AG09319 (cell line): ENCODE data around the gene TMEM220.

Source experiments
- DNase-seq: peaks from one replicate; pipeline ENCODE4 v3.0.0-alpha.2; 2010; ENCODE audit warnings: low read depth; ENCODE audit errors: extremely low read depth
- CTCF ChIP-seq: IDR thresholded peaks from 2 replicates; pipeline ENCODE4 v1.5.1; 2011; ENCODE audit warnings: low read depth, mild to moderate bottlenecking, inconsistent platforms, low read length, moderate library complexity

Gene TMEM220

DNA sequence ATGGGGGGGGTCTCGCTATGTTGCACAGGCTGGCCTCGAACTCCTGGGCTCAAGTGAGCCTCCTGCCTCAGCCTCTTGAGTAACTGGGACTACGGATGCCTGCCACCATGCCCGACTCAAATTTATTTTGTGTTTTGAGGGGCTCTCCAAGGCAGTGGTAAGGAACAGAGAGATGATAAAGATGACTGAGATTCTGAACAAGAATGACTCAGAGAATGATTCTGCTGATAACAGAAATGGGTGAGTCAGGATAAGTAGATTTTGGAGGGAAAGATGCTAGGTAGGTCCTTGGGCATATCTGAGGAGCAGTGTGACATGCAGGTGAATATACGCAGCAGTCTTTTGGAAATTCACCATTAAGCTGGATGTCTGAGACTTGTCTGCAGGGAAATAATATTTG is 2.6 kb downstream of the TMEM220 start:
- no peak for DNase-seq
- no peak for TF ChIP-seq CTCF

DNA sequence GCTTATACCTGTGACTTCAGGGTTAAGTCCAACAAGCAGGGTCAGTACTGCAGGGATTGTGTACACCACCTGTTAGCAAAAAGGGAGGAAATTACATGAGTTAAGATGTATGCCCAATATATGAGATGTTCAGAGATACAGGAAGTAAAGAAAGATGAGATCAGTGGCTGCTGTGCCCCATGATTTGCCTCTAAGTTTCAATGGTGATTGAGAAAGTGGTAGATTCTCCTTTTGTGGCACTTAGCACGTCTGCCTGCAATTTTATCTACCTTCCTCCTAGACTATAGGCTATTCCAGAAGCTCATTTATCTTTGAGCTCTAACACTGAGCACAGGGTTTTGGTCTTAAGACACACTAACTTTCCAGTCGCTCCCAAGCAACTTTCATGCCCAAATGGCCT is 3.6 kb downstream of the TMEM220 start:
- no peak for DNase-seq
- no peak for TF ChIP-seq CTCF

DNA sequence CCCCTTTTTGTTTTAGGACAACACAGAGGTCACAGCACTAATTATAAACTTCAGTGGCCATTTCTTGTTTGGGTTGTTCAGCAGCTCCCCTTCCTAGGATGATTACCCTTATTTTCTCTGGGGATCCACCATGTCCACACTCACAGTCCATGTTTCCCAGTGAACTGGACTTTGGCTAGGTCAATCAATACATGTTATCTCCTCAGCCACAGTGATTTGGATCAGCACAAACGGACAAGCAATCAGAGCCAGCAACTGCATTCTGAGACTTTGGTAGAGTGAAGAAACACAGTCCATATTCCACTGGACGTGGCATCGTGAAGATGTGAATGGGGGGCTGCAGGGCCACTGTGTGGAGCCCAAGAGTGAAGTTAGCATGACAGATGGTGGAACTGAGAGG is 4.6 kb downstream of the TMEM220 start:
- TF ChIP-seq CTCF: no peak
- DNase-seq: no peak

- no peak for DNase-seq
- no peak for TF ChIP-seq CTCF
Observed at GRCh38 chr17:10724546-10725195, 5.2 kb downstream of the TMEM220 start.

DNA sequence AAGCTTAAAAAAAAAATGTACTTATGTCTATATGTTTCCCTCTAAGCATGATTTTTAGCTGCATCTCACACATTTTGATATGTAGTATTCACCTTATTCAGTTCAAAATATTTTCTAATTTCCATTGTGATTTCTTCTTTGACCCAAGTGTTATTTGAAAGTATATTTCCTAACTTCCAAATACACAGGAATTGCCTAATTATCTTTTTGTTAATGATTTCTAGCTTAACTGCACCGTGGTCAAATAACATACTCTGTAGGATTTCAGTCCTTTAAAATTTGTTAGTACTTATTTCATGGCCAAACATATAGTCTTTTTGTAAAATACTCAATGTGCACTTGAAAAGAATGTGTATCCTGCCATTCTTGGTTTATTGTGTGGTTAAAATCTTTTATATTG is 11.3 kb downstream of the TMEM220 start:
- no peak for TF ChIP-seq CTCF
- no peak for DNase-seq

DNA sequence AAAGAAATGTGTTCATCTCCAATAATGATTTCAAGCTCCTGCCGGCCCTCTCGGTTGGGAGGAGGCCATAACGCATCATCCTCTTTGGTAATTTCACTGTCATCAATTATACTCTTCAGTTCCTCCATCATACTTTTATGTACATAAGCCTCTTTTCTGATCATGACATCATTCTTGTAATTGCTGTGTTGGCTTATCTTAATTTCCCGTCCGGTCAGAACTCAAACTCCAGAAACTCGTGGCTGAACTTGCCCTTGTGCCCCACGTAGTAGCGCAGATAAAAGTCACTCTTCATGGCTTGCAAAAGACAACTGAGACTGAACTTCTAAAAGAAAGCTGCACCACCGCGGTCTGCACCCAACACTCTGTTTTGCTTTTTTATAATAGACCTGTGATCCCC is 13.6 kb downstream of the TMEM220 start:
- no peak for TF ChIP-seq CTCF
- no peak for DNase-seq

GRCh38 chr17:10713318-10713717 is 16.5 kb downstream of the TMEM220 start:
- TF ChIP-seq CTCF: no peak
- no peak for DNase-seq
